ENCODE data around the gene PPP1R15A.

DNA sequence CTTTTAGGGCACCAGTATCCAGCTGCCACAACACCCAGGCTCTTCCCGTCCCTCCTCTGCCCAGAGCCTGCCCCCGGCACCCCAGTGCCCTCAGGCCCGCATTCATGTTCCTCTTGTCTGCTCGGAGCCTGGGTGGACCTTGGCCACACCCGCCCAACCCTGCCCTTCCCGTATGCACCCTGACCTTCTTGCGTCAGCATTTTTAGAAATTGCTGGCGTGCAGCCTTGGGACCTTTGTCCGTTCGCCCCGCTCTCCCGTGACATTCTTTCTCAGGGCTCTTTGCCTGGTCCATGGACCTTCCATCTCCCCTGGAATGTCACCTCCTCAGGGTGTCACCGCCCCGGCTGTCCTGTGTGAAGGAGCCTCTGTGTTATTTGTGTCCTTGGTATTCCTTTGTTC is 35.5 kb downstream of the PPP1R15A start:
- TF ChIP-seq POLR2A (IDR thresholded peaks at IDR 0.05; ENCODE audit: low read depth, low read length) (no peak), POLR2AphosphoS5 (IDR thresholded peaks at IDR 0.05; ENCODE audit: insufficient read depth, low read depth, low read length) (no peak), EZH2 (IDR thresholded peaks at IDR 0.05; ENCODE audit: borderline replicate concordance, low read depth, low read length, severe bottlenecking) (no peak), GATA2 (IDR thresholded peaks at IDR 0.05; ENCODE audit: insufficient read depth, insufficient read length, low read depth, low read length) (no peak), MYC (IDR thresholded peaks at IDR 0.05; ENCODE audit: low read depth, low read length) (no peak), JUN (IDR thresholded peaks at IDR 0.05; ENCODE audit: borderline replicate concordance, insufficient read depth, insufficient read length, low read depth) (no peak)
- TF ChIP-seq, protein P1, sequence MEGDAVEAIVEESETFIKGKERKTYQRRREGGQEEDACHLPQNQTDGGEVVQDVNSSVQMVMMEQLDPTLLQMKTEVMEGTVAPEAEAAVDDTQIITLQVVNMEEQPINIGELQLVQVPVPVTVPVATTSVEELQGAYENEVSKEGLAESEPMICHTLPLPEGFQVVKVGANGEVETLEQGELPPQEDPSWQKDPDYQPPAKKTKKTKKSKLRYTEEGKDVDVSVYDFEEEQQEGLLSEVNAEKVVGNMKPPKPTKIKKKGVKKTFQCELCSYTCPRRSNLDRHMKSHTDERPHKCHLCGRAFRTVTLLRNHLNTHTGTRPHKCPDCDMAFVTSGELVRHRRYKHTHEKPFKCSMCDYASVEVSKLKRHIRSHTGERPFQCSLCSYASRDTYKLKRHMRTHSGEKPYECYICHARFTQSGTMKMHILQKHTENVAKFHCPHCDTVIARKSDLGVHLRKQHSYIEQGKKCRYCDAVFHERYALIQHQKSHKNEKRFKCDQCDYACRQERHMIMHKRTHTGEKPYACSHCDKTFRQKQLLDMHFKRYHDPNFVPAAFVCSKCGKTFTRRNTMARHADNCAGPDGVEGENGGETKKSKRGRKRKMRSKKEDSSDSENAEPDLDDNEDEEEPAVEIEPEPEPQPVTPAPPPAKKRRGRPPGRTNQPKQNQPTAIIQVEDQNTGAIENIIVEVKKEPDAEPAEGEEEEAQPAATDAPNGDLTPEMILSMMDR (IDR thresholded peaks at IDR 0.05; ENCODE audit: extremely low read depth in 1 of 2, insufficient read depth in 1 of 2, low read depth in 1 of 2, low read length in 2 of 2) = no peak
- TF ChIP-seq, protein P2, sequence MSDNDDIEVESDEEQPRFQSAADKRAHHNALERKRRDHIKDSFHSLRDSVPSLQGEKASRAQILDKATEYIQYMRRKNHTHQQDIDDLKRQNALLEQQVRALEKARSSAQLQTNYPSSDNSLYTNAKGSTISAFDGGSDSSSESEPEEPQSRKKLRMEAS (IDR thresholded peaks at IDR 0.05; ENCODE audit: insufficient read depth, insufficient read length) = no peak

All from endothelial cell of umbilical vein (primary cell).